Activated naive CD4-positive, alpha-beta T cell treated with anti-CD3 and anti-CD28 coated beads, Interleukin-2, amount 50 U/mL, for 24 hours (primary cell): Measurements from ENCODE around the gene NKD2.
"Not testable (repeated sequence)": the region's sequence is repeated elsewhere in the genome, so short reads cannot be mapped to it uniquely, and the experiment has no call there.

Source experiments
- H3K27ac Mint-ChIP-seq: one replicate; pipeline ENCODE4 v1.8.0; 2021; ENCODE audit warnings: mild to moderate bottlenecking, mixed read lengths
- H3K27me3 Mint-ChIP-seq: one replicate; pipeline ENCODE4 v1.8.0; 2021; ENCODE audit warnings: mixed read lengths
- H3K36me3 Mint-ChIP-seq: one replicate; pipeline ENCODE4 v1.8.0; 2021; ENCODE audit warnings: mixed read lengths
- H3K4me1 Mint-ChIP-seq: one replicate; pipeline ENCODE4 v1.8.0; 2021; ENCODE audit warnings: mixed read lengths
- H3K4me3 Mint-ChIP-seq: one replicate; pipeline ENCODE4 v1.8.0; 2021; ENCODE audit warnings: mild to moderate bottlenecking, mixed read lengths
- H3K9me3 Mint-ChIP-seq: one replicate; pipeline ENCODE4 v1.8.0; 2021; ENCODE audit warnings: mixed read lengths

NKD2 gene

GRCh38 chr5:989961-990530, 18.6 kb upstream of the NKD2 start:
- H3K27ac Mint-ChIP-seq: no peak overlapping the region
- no peaks in the 10 kb centered on the region for H3K36me3 Mint-ChIP-seq
- no peaks in the 10 kb centered on the region for H3K9me3 Mint-ChIP-seq
- H3K4me1 Mint-ChIP-seq: peaks cover 3% of the 10 kb centered on the region
- H3K4me3 Mint-ChIP-seq: no peak overlapping the region
- H3K27me3 Mint-ChIP-seq: peaks cover 26% of the 10 kb centered on the region

GRCh38 chr5:991472-992267, 16.9 kb upstream of the NKD2 start:
- Mint-ChIP-seq H3K27ac (no peak overlapping the region), H3K4me1 (peaks cover 6% of the 10 kb centered on the region), H3K4me3 (no peak overlapping the region), H3K9me3 (no peaks in the 10 kb centered on the region), H3K27me3 (peaks cover 19% of the 10 kb centered on the region), H3K36me3 (no peaks in the 10 kb centered on the region)

GRCh38 chr5:994272-994607, 14.4 kb upstream of the NKD2 start:
- peaks cover 16% of the 10 kb centered on the region for H3K4me1 Mint-ChIP-seq
- H3K27ac Mint-ChIP-seq: no peak overlapping the region
- H3K4me3 Mint-ChIP-seq: no peak overlapping the region
- no peaks in the 10 kb centered on the region for H3K9me3 Mint-ChIP-seq
- no peaks in the 10 kb centered on the region for H3K36me3 Mint-ChIP-seq
- H3K27me3 Mint-ChIP-seq: peaks cover 11% of the 10 kb centered on the region

- Mint-ChIP-seq H3K27me3 (peaks cover 10% of the 10 kb centered on the region), H3K4me1 (peaks cover 16% of the 10 kb centered on the region), H3K27ac (no peak overlapping the region), H3K4me3 (no peak overlapping the region), H3K36me3 (no peaks in the 10 kb centered on the region), H3K9me3 (no peaks in the 10 kb centered on the region)
Observed at GRCh38 chr5:994821-995220, 13.8 kb upstream of the NKD2 start.

GRCh38 chr5:995318-995717, 13.3 kb upstream of the NKD2 start:
- Mint-ChIP-seq H3K4me3 (no peak overlapping the region), H3K36me3 (no peaks in the 10 kb centered on the region), H3K9me3 (no peaks in the 10 kb centered on the region), H3K27ac (no peak overlapping the region), H3K27me3 (peaks cover 6% of the 10 kb centered on the region), H3K4me1 (peaks cover 16% of the 10 kb centered on the region)

- no peak overlapping the region for H3K4me3 Mint-ChIP-seq
- H3K36me3 Mint-ChIP-seq: no peaks in the 10 kb centered on the region
- H3K9me3 Mint-ChIP-seq: no peaks in the 10 kb centered on the region
- peaks cover 13% of the 10 kb centered on the region for H3K4me1 Mint-ChIP-seq
- H3K27ac Mint-ChIP-seq: no peak overlapping the region
- peaks cover 2% of the 10 kb centered on the region for H3K27me3 Mint-ChIP-seq
Observed at GRCh38 chr5:997001-997474, 11.6 kb upstream of the NKD2 start.

- no peak overlapping the region for H3K4me3 Mint-ChIP-seq
- H3K27ac Mint-ChIP-seq: no peak overlapping the region
- H3K27me3 Mint-ChIP-seq: no peaks in the 10 kb centered on the region
- no peaks in the 10 kb centered on the region for H3K9me3 Mint-ChIP-seq
- no peaks in the 10 kb centered on the region for H3K36me3 Mint-ChIP-seq
- peaks cover 13% of the 10 kb centered on the region for H3K4me1 Mint-ChIP-seq
Observed at GRCh38 chr5:997711-998110, 10.9 kb upstream of the NKD2 start.

- peaks cover 19% of the 10 kb centered on the region for H3K4me1 Mint-ChIP-seq
- no peaks in the 10 kb centered on the region for H3K27me3 Mint-ChIP-seq
- no peak overlapping the region for H3K27ac Mint-ChIP-seq
- H3K4me3 Mint-ChIP-seq: no peak overlapping the region
- H3K36me3 Mint-ChIP-seq: no peaks in the 10 kb centered on the region
- no peaks in the 10 kb centered on the region for H3K9me3 Mint-ChIP-seq
Observed at GRCh38 chr5:998246-999031, 10.2 kb upstream of the NKD2 start.

GRCh38 chr5:999032-999501, 9.5 kb upstream of the NKD2 start:
- Mint-ChIP-seq H3K36me3 (no peaks in the 10 kb centered on the region), H3K27me3 (no peaks in the 10 kb centered on the region), H3K9me3 (no peaks in the 10 kb centered on the region), H3K4me3 (no peak overlapping the region), H3K27ac (no peak overlapping the region), H3K4me1 (peaks cover 25% of the 10 kb centered on the region)

GRCh38 chr5:999724-1000123, 8.9 kb upstream of the NKD2 start:
- H3K27me3 Mint-ChIP-seq: no peaks in the 10 kb centered on the region
- H3K9me3 Mint-ChIP-seq: no peaks in the 10 kb centered on the region
- H3K27ac Mint-ChIP-seq: no peak overlapping the region
- H3K36me3 Mint-ChIP-seq: no peaks in the 10 kb centered on the region
- no peak overlapping the region for H3K4me3 Mint-ChIP-seq
- H3K4me1 Mint-ChIP-seq: peaks cover 28% of the 10 kb centered on the region

GRCh38 chr5:1000329-1000728, 8.3 kb upstream of the NKD2 start:
- Mint-ChIP-seq H3K36me3 (no peaks in the 10 kb centered on the region), H3K4me1 (peaks cover 28% of the 10 kb centered on the region), H3K9me3 (no peaks in the 10 kb centered on the region), H3K27ac (no peak overlapping the region), H3K27me3 (no peaks in the 10 kb centered on the region), H3K4me3 (no peak overlapping the region)

GRCh38 chr5:1000831-1001230, 7.8 kb upstream of the NKD2 start:
- H3K27me3 Mint-ChIP-seq, H3K36me3 Mint-ChIP-seq, H3K4me3 Mint-ChIP-seq, H3K9me3 Mint-ChIP-seq, H3K27ac Mint-ChIP-seq: not testable (repeated sequence)
- H3K4me1 Mint-ChIP-seq: peaks cover 31% of the 10 kb centered on the region

GRCh38 chr5:1001406-1002270, 7.0 kb upstream of the NKD2 start:
- Mint-ChIP-seq H3K36me3 (no peaks in the 10 kb centered on the region), H3K4me3 (no peak overlapping the region), H3K27me3 (peaks cover 3% of the 10 kb centered on the region)

GRCh38 chr5:1002271-1002546, 6.4 kb upstream of the NKD2 start:
- Mint-ChIP-seq H3K4me3 (no peak overlapping the region), H3K9me3 (no peaks in the 10 kb centered on the region), H3K27me3 (peaks cover 6% of the 10 kb centered on the region), H3K36me3 (no peaks in the 10 kb centered on the region), H3K4me1 (peaks cover 24% of the 10 kb centered on the region), H3K27ac (no peak overlapping the region)

More at GRCh38 chr5:1001406-1002270, 7.0 kb upstream of the NKD2 start:
- Mint-ChIP-seq H3K4me1 (peaks cover 30% of the 10 kb centered on the region), H3K9me3 (no peaks in the 10 kb centered on the region), H3K27ac (no peak overlapping the region)

- Mint-ChIP-seq H3K27ac (no peak overlapping the region), H3K4me1 (peaks cover 22% of the 10 kb centered on the region), H3K36me3 (no peaks in the 10 kb centered on the region), H3K27me3 (peaks cover 11% of the 10 kb centered on the region), H3K4me3 (no peak overlapping the region), H3K9me3 (no peaks in the 10 kb centered on the region)
Observed at GRCh38 chr5:1002836-1003235, 5.8 kb upstream of the NKD2 start.
